AG04450 (cell line): ENCODE results near the gene STIM1. TPM values are rescaled to one million over a fixed set of nuclear protein-coding genes. Genes with fewer than 3 reads are reported as not detected.
"Not testable (repeated sequence)": the region's sequence is repeated elsewhere in the genome, so short reads cannot be mapped to it uniquely, and the experiment has no call there.

Experiments used
- CTCF ChIA-PET: fragments of 300-600, 350-600 bp; formaldehyde crosslinking; extraction: SDS; loops from one replicate; lab custom pipeline; 2022; ENCODE audit warnings: antibody characterized with exemption, inconsistent platforms; lab: Charles Lee
- POLR2A ChIA-PET: fragments of 350-600 bp; formaldehyde crosslinking; extraction: SDS; loops from one replicate; lab custom pipeline; 2021; ENCODE audit warnings: antibody characterized with exemption, inconsistent platforms; lab: Yijun Ruan, JAX
- DNase-seq: peaks from one replicate; pipeline ENCODE4 v3.0.0-alpha.2; 2011; ENCODE audit warnings: low read depth, low spot score
- H3K27ac ChIP-seq: one replicate; pipeline ENCODE4 v1.5.1; 2012; ENCODE audit warnings: low read depth, low read length, control low read depth
- H3K27me3 ChIP-seq: one replicate; pipeline ENCODE4 v1.6.0; 2012; ENCODE audit warnings: low read length; ENCODE audit not compliant: control insufficient read depth, insufficient read depth
- H3K4me3 ChIP-seq: 2 replicates; pipeline ENCODE4 v1.5.1; 2011; ENCODE audit warnings: mild to moderate bottlenecking, low read depth, low read length, control low read depth
- H3K9me3 ChIP-seq: 2 replicates; pipeline ENCODE4 v1.5.1; 2012; ENCODE audit warnings: low read length; ENCODE audit not compliant: control insufficient read depth, insufficient read depth
- CTCF ChIP-seq: IDR thresholded peaks from 2 replicates; pipeline ENCODE4 v1.5.1; 2011; ENCODE audit warnings: low read depth, low read length, control low read depth, inconsistent platforms
- polyA plus RNA-seq: library from polyadenylated mRNA; depleted of rRNA; stranded (reverse); fragments of >200 nt; gene quantifications from 2 replicates; pipeline ENCODE4 v1.2.3, GENCODE V29; 2011

Gene STIM1
- polyA plus RNA-seq, 1 experiment: 23.4 TPM

GRCh38 chr11:4118107-4118506 lies 262.6 kb downstream of the STIM1 start:
- ChIA-PET CTCF (interaction anchor here (1.0 to 1.4 kb wide), 2 partner anchors 16 to 269 kb away, joined by 3 read pairs; no protein-coding TSS in a partner anchor), POLR2A (no interaction called here)
- no peaks in the 10 kb centered on the region for H3K9me3 ChIP-seq
- DNase-seq: no peak
- H3K27ac ChIP-seq: no peak overlapping the region
- TF ChIP-seq CTCF: no peak
- no peaks in the 10 kb centered on the region for H3K27me3 ChIP-seq
- no peak overlapping the region for H3K4me3 ChIP-seq

GRCh38 chr11:4123218-4123617 lies 267.8 kb downstream of the STIM1 start:
- CTCF ChIA-PET: no interaction called here
- DNase-seq: no peak
- H3K27ac ChIP-seq: no peak overlapping the region
- TF ChIP-seq CTCF: no peak
- POLR2A ChIA-PET: no interaction called here
- H3K27me3 ChIP-seq: no peaks in the 10 kb centered on the region
- no peaks in the 10 kb centered on the region for H3K9me3 ChIP-seq
- H3K4me3 ChIP-seq: no peak overlapping the region

- CTCF ChIA-PET: no interaction called here
- no peak overlapping the region for H3K27ac ChIP-seq
- no peak for TF ChIP-seq CTCF
Measured at GRCh38 chr11:4125141-4125540, 269.7 kb downstream of the STIM1 start.

GRCh38 chr11:4127357-4127756 lies 271.9 kb downstream of the STIM1 start:
- Histone ChIP-seq H3K9me3 (no peaks in the 10 kb centered on the region), H3K27me3 (no peaks in the 10 kb centered on the region), H3K4me3 (no peak overlapping the region), H3K27ac (no peak overlapping the region)
- POLR2A ChIA-PET: no interaction called here
- CTCF ChIA-PET: no interaction called here
- no peak for DNase-seq
- no peak for TF ChIP-seq CTCF

More at GRCh38 chr11:4125141-4125540, 269.7 kb downstream of the STIM1 start:
- Histone ChIP-seq H3K9me3 (no peaks in the 10 kb centered on the region), H3K27me3 (no peaks in the 10 kb centered on the region), H3K4me3 (no peak overlapping the region)
- POLR2A ChIA-PET: no interaction called here
- no peak for DNase-seq

GRCh38 chr11:4130219-4130618 lies 274.8 kb downstream of the STIM1 start:
- H3K27ac ChIP-seq, H3K9me3 ChIP-seq, H3K27me3 ChIP-seq, POLR2A ChIA-PET, DNase-seq, H3K4me3 ChIP-seq: not testable (repeated sequence)
- CTCF ChIA-PET: interaction anchor here (0.6 kb wide), 1 partner anchor 53 kb away, joined by 8 read pairs; no protein-coding TSS in a partner anchor
